GM23338 (cell line): ENCODE data around the gene TMEM60. TPM values are rescaled to one million over a fixed set of nuclear protein-coding genes. Genes with fewer than 3 reads are reported as not detected.

Source experiments
- ATAC-seq: fragments of 200-7000 bp; cut with Tn5 transposase; 3 replicates; pipeline ENCODE4 v1.9.1; 2020
- DNase-seq: peaks from one replicate; pipeline ENCODE4 v3.0.0-alpha.2; 2015; ENCODE audit warnings: low spot score
- H2AFZ ChIP-seq: fragments of 200-600 bp; sonication (generic); 2 replicates; pipeline ENCODE4 v1.8.0; 2016; ENCODE audit warnings: antibody characterized with exemption, mild to moderate bottlenecking, moderate library complexity
- H3F3A ChIP-seq: fragments of 200-600 bp; sonication (generic); replicated peaks from 2 replicates; pipeline ENCODE4 v1.8.0; 2017; ENCODE audit warnings: antibody characterized with exemption, mixed run types, low read depth
- H3K27ac ChIP-seq: fragments of 200-600 bp; sonication (generic); 2 replicates; pipeline ENCODE4 v1.6.1; 2016; ENCODE audit warnings: low read depth
- H3K27me3 ChIP-seq: fragments of 200-600 bp; sonication (generic); 2 replicates; pipeline ENCODE4 v1.8.0; 2016; ENCODE audit warnings: mild to moderate bottlenecking, mixed run types, moderate library complexity; ENCODE audit not compliant: insufficient read depth
- H3K36me3 ChIP-seq: fragments of 200-600 bp; sonication (generic); 2 replicates; pipeline ENCODE4 v1.8.0; 2016; ENCODE audit warnings: mild to moderate bottlenecking; ENCODE audit not compliant: insufficient read depth
- H3K4me1 ChIP-seq: fragments of 200-600 bp; sonication (generic); 2 replicates; pipeline ENCODE4 v1.8.0; 2016; ENCODE audit warnings: mild to moderate bottlenecking, moderate library complexity; ENCODE audit not compliant: insufficient read depth
- H3K4me2 ChIP-seq: fragments of 200-600 bp; sonication (generic); 2 replicates; pipeline ENCODE4 v1.7.1; 2017; ENCODE audit warnings: mixed run types
- H3K4me3 ChIP-seq: fragments of 200-600 bp; sonication (generic); 2 replicates; pipeline ENCODE4 v1.6.1; 2016; ENCODE audit warnings: mixed run types
- H3K79me2 ChIP-seq: fragments of 200-600 bp; sonication (generic); replicated peaks from 2 replicates; pipeline ENCODE4 v1.8.0; 2017; ENCODE audit warnings: mild to moderate bottlenecking; ENCODE audit not compliant: insufficient read depth
- H3K9me2 ChIP-seq: fragments of 200-600 bp; sonication (generic); 2 replicates; pipeline ENCODE4 v1.8.0; 2017; ENCODE audit not compliant: insufficient read depth
- H4K20me1 ChIP-seq: fragments of 200-600 bp; sonication (generic); replicated peaks from 2 replicates; pipeline ENCODE4 v1.8.0; 2017; ENCODE audit warnings: mild to moderate bottlenecking; ENCODE audit not compliant: insufficient read depth
- H3K27ac Mint-ChIP-seq: 2 replicates; pipeline ENCODE4 v1.8.0; 2020; ENCODE audit warnings: inconsistent platforms, mild to moderate bottlenecking, moderate library complexity, mixed read lengths
- H3K27me3 Mint-ChIP-seq: 3 replicates; pipeline ENCODE4 v1.8.0; 2022; ENCODE audit warnings: low read depth, mild to moderate bottlenecking, moderate library complexity, mixed read lengths, inconsistent platforms; ENCODE audit not compliant: insufficient read depth, poor library complexity
- H3K36me3 Mint-ChIP-seq: 3 replicates; pipeline ENCODE4 v1.8.0; 2021; ENCODE audit warnings: low read depth, mild to moderate bottlenecking, inconsistent platforms, moderate library complexity, mixed read lengths
- H3K4me1 Mint-ChIP-seq: 3 replicates; pipeline ENCODE4 v1.8.0; 2020; ENCODE audit warnings: mild to moderate bottlenecking, inconsistent platforms, mixed read lengths
- H3K4me3 Mint-ChIP-seq: 3 replicates; pipeline ENCODE4 v1.8.0; 2021; ENCODE audit warnings: moderate library complexity, mild to moderate bottlenecking, inconsistent platforms, mixed read lengths
- H3K9me3 Mint-ChIP-seq: 3 replicates; pipeline ENCODE4 v1.8.0; 2020; ENCODE audit warnings: moderate library complexity, mild to moderate bottlenecking, inconsistent platforms, mixed read lengths
- EZH2phosphoT487 ChIP-seq: fragments of 200-600 bp; sonication (generic); IDR thresholded peaks from one replicate; pipeline ENCODE4 v1.8.1; 2018; ENCODE audit warnings: antibody characterized with exemption; ENCODE audit not compliant: unreplicated experiment
- JUNB ChIP-seq: IDR thresholded peaks from one replicate; pipeline ENCODE4 v1.6.1; 2016; ENCODE audit warnings: antibody characterized with exemption; ENCODE audit not compliant: unreplicated experiment
- NANOG ChIP-seq: IDR thresholded peaks from 2 replicates; pipeline ENCODE4 v1.6.1; 2016; ENCODE audit warnings: antibody characterized with exemption, borderline replicate concordance
- STAT1 ChIP-seq: IDR thresholded peaks from one replicate; pipeline ENCODE4 v1.6.1; 2016; ENCODE audit warnings: antibody characterized with exemption; ENCODE audit not compliant: unreplicated experiment
- ZNF331 ChIP-seq: fragments of 250-450 bp; sonication (Bioruptor Pico); IDR thresholded peaks from 2 replicates; pipeline ENCODE4 v1.5.0; 2020; ENCODE audit warnings: low read depth, mild to moderate bottlenecking, moderate library complexity
- polyA plus RNA-seq: library from polyadenylated mRNA; unstranded; fragments of >200 nt; fragmentation: Nextera tagmentation; extraction: Ambion mirVana; gene quantifications from 2 replicates; pipeline ENCODE4 v1.2.1, GENCODE V29; 2016
- total RNA-seq: library from RNA; depleted of rRNA; stranded (reverse); fragments of >200 nt; shearing (Covaris generic); gene quantifications from 2 replicates; pipeline ENCODE4 v1.2.3, GENCODE V29; 2014
- TF ChIP-seq, protein P1 (sequence below): fragments of 250-450 bp; sonication (Bioruptor Pico); IDR thresholded peaks from 2 replicates; pipeline ENCODE4 v1.5.0; 2020; ENCODE audit warnings: mild to moderate bottlenecking, moderate library complexity
- TF ChIP-seq, protein P2 (sequence below): IDR thresholded peaks from 2 replicates; pipeline ENCODE4 v1.6.1; 2016; ENCODE audit warnings: antibody characterized with exemption
- TF ChIP-seq, protein P3 (sequence below), 2 experiments: fragments of 200-600 bp in 1 of 2; sonication (generic) in 1 of 2; conservative IDR thresholded peaks; 2 replicates each; pipeline versions ENCODE4 v1.5.1 to v1.6.1; 2016 to 2017; ENCODE audit warnings: antibody characterized with exemption in 2 of 2, low read depth in 2 of 2, mild to moderate bottlenecking in 2 of 2, moderate library complexity in 1 of 2
- TF ChIP-seq, protein P4 (sequence below): IDR thresholded peaks from one replicate; pipeline ENCODE4 v1.6.1; 2018; ENCODE audit warnings: antibody characterized with exemption; ENCODE audit not compliant: unreplicated experiment

The TMEM60 gene
- total and polyA plus RNA-seq, 2 experiments from 2014 or later = 29.5 to 68.2 TPM

DNA sequence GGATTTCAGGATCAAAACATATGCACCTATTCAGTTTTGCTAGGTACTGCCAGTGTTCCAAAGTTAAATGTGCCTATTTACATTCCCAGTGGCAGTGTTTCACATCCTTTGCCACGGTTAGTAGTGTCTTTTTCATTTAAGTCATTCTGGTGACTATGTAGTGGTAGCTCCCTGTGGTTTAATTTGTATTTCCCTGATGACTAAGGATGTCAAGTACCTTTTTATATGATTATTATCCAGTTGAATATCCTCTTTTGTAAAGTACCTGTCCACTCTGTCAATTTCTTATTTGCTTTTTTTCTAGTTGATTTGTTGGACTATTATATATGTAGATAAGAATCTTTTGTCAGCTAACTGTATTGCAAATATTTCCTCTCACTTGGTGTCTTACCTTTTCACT, 45.1 kb downstream of the TMEM60 start:
- Histone ChIP-seq H4K20me1 (peaks cover 21% of the 10 kb centered on the region), H3K4me1 (no peaks in the 10 kb centered on the region), H3K36me3 (no peaks in the 10 kb centered on the region; the same call in 1 of the 2 replicates), H2AFZ (no peak overlapping the region), H3F3A (no peaks in the 10 kb centered on the region), H3K27ac (no peak overlapping the region), H3K9me2 (no peaks in the 10 kb centered on the region), H3K4me2 (no peak overlapping the region), H3K4me3 (no peak overlapping the region), H3K79me2 (peaks cover 35% of the 10 kb centered on the region), H3K27me3 (no peaks in the 10 kb centered on the region)
- Mint-ChIP-seq H3K36me3 (peaks cover 4% of the 10 kb centered on the region; the same call in 1 of the 3 replicates), H3K4me1 (no peaks in the 10 kb centered on the region), H3K9me3 (no peaks in the 10 kb centered on the region), H3K27me3 (no peaks in the 10 kb centered on the region), H3K4me3 (no peak overlapping the region), H3K27ac (no peak overlapping the region)
- ATAC-seq (no peak), DNase-seq (no peak)
- TF ChIP-seq EZH2phosphoT487 = no peak
- TF ChIP-seq, protein P1, sequence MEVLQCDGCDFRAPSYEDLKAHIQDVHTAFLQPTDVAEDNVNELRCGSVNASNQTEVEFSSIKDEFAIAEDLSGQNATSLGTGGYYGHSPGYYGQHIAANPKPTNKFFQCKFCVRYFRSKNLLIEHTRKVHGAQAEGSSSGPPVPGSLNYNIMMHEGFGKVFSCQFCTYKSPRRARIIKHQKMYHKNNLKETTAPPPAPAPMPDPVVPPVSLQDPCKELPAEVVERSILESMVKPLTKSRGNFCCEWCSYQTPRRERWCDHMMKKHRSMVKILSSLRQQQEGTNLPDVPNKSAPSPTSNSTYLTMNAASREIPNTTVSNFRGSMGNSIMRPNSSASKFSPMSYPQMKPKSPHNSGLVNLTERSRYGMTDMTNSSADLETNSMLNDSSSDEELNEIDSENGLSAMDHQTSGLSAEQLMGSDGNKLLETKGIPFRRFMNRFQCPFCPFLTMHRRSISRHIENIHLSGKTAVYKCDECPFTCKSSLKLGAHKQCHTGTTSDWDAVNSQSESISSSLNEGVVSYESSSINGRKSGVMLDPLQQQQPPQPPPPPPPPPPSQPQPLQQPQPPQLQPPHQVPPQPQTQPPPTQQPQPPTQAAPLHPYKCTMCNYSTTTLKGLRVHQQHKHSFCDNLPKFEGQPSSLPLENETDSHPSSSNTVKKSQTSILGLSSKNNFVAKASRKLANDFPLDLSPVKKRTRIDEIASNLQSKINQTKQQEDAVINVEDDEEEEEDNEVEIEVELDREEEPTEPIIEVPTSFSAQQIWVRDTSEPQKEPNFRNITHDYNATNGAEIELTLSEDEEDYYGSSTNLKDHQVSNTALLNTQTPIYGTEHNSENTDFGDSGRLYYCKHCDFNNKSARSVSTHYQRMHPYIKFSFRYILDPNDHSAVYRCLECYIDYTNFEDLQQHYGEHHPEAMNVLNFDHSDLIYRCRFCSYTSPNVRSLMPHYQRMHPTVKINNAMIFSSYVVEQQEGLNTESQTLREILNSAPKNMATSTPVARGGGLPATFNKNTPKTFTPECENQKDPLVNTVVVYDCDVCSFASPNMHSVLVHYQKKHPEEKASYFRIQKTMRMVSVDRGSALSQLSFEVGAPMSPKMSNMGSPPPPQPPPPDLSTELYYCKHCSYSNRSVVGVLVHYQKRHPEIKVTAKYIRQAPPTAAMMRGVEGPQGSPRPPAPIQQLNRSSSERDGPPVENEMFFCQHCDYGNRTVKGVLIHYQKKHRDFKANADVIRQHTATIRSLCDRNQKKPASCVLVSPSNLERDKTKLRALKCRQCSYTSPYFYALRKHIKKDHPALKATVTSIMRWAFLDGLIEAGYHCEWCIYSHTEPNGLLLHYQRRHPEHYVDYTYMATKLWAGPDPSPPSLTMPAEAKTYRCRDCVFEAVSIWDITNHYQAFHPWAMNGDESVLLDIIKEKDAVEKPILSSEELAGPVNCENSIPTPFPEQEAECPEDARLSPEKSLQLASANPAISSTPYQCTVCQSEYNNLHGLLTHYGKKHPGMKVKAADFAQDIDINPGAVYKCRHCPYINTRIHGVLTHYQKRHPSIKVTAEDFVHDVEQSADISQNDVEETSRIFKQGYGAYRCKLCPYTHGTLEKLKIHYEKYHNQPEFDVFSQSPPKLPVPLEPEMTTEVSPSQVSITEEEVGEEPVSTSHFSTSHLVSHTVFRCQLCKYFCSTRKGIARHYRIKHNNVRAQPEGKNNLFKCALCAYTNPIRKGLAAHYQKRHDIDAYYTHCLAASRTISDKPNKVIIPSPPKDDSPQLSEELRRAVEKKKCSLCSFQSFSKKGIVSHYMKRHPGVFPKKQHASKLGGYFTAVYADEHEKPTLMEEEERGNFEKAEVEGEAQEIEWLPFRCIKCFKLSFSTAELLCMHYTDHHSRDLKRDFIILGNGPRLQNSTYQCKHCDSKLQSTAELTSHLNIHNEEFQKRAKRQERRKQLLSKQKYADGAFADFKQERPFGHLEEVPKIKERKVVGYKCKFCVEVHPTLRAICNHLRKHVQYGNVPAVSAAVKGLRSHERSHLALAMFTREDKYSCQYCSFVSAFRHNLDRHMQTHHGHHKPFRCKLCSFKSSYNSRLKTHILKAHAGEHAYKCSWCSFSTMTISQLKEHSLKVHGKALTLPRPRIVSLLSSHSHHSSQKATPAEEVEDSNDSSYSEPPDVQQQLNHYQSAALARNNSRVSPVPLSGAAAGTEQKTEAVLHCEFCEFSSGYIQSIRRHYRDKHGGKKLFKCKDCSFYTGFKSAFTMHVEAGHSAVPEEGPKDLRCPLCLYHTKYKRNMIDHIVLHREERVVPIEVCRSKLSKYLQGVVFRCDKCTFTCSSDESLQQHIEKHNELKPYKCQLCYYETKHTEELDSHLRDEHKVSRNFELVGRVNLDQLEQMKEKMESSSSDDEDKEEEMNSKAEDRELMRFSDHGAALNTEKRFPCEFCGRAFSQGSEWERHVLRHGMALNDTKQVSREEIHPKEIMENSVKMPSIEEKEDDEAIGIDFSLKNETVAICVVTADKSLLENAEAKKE (CRISPR knock-in tag) = no peak
- TF ChIP-seq, protein P2, sequence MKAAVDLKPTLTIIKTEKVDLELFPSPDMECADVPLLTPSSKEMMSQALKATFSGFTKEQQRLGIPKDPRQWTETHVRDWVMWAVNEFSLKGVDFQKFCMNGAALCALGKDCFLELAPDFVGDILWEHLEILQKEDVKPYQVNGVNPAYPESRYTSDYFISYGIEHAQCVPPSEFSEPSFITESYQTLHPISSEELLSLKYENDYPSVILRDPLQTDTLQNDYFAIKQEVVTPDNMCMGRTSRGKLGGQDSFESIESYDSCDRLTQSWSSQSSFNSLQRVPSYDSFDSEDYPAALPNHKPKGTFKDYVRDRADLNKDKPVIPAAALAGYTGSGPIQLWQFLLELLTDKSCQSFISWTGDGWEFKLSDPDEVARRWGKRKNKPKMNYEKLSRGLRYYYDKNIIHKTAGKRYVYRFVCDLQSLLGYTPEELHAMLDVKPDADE = no peak
- TF ChIP-seq ZNF331 (CRISPR knock-in tag) = no peak
- TF ChIP-seq JUNB = no peak
- TF ChIP-seq, protein P3, sequence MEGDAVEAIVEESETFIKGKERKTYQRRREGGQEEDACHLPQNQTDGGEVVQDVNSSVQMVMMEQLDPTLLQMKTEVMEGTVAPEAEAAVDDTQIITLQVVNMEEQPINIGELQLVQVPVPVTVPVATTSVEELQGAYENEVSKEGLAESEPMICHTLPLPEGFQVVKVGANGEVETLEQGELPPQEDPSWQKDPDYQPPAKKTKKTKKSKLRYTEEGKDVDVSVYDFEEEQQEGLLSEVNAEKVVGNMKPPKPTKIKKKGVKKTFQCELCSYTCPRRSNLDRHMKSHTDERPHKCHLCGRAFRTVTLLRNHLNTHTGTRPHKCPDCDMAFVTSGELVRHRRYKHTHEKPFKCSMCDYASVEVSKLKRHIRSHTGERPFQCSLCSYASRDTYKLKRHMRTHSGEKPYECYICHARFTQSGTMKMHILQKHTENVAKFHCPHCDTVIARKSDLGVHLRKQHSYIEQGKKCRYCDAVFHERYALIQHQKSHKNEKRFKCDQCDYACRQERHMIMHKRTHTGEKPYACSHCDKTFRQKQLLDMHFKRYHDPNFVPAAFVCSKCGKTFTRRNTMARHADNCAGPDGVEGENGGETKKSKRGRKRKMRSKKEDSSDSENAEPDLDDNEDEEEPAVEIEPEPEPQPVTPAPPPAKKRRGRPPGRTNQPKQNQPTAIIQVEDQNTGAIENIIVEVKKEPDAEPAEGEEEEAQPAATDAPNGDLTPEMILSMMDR (conservative IDR thresholded peaks at IDR 0.05; ENCODE audit: low read depth in 2 of 2) = no peak
- TF ChIP-seq STAT1 = no peak
- TF ChIP-seq, protein P4, sequence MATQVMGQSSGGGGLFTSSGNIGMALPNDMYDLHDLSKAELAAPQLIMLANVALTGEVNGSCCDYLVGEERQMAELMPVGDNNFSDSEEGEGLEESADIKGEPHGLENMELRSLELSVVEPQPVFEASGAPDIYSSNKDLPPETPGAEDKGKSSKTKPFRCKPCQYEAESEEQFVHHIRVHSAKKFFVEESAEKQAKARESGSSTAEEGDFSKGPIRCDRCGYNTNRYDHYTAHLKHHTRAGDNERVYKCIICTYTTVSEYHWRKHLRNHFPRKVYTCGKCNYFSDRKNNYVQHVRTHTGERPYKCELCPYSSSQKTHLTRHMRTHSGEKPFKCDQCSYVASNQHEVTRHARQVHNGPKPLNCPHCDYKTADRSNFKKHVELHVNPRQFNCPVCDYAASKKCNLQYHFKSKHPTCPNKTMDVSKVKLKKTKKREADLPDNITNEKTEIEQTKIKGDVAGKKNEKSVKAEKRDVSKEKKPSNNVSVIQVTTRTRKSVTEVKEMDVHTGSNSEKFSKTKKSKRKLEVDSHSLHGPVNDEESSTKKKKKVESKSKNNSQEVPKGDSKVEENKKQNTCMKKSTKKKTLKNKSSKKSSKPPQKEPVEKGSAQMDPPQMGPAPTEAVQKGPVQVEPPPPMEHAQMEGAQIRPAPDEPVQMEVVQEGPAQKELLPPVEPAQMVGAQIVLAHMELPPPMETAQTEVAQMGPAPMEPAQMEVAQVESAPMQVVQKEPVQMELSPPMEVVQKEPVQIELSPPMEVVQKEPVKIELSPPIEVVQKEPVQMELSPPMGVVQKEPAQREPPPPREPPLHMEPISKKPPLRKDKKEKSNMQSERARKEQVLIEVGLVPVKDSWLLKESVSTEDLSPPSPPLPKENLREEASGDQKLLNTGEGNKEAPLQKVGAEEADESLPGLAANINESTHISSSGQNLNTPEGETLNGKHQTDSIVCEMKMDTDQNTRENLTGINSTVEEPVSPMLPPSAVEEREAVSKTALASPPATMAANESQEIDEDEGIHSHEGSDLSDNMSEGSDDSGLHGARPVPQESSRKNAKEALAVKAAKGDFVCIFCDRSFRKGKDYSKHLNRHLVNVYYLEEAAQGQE = no peak
- no peak for TF ChIP-seq NANOG
